ENCODE measurements around the gene PHOX2A. TPM values are rescaled to one million over a fixed set of nuclear protein-coding genes. Genes with fewer than 3 reads are reported as not detected.
A peak's percentile ranks its signal among the peaks of the same experiment; 100 is the strongest.
"Not testable (repeated sequence)": the region's sequence is repeated elsewhere in the genome, so short reads cannot be mapped to it uniquely, and the experiment has no call there.

Gene PHOX2A
- not detected for total RNA-seq
- not detected for total RNA-seq (2013)

DNA sequence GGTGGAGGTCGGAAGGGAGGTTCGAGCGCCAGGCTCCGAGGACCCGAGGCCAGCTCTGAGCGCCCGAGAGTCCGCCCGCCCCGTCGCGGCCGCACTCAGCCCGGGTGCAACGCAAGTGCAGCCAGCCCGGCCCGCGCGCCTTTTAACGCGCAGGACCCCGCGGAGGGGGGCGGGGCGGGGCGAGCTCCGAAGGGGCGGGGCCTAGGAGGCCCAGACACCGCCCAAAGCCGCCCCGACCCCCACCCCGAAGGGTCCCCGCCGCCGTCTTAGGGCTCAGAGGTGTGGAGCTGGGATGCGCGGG, at the start of gene PHOX2A:
Gene PHOX2A, minus strand, starts transcription at position 117 of the 301 bp plus-strand sequence. CDS start 172 bp downstream, outside the sequence.
- TF ChIP-seq, protein P1, sequence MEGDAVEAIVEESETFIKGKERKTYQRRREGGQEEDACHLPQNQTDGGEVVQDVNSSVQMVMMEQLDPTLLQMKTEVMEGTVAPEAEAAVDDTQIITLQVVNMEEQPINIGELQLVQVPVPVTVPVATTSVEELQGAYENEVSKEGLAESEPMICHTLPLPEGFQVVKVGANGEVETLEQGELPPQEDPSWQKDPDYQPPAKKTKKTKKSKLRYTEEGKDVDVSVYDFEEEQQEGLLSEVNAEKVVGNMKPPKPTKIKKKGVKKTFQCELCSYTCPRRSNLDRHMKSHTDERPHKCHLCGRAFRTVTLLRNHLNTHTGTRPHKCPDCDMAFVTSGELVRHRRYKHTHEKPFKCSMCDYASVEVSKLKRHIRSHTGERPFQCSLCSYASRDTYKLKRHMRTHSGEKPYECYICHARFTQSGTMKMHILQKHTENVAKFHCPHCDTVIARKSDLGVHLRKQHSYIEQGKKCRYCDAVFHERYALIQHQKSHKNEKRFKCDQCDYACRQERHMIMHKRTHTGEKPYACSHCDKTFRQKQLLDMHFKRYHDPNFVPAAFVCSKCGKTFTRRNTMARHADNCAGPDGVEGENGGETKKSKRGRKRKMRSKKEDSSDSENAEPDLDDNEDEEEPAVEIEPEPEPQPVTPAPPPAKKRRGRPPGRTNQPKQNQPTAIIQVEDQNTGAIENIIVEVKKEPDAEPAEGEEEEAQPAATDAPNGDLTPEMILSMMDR (IDR thresholded peaks at IDR 0.05), result no peak
- H3K27me3 ChIP-seq (ENCODE audit: control insufficient read depth, insufficient read depth, low read length), result peaks cover 55% of the 10 kb centered on the region
- 6% methylated on average over 37 of the region's 37 CpGs for WGBS (ENCODE audit: insufficient coverage)
- Mint-ChIP-seq H3K36me3 (no peaks in the 10 kb centered on the region), H3K4me1 (peaks cover 10 to 39% of the 10 kb centered on the region in 2 donors), H3K4me3 (peak within 1 kb of the TSS; percentile 6), H3K9me3 (no peaks in the 10 kb centered on the region), H3K27ac (no peak within 1 kb of the TSS), H3K27me3 (ENCODE audit: low read depth in 2 of 2) (peaks cover 34 to 45% of the 10 kb centered on the region in 2 donors)
- intact Hi-C loops (cut with micrococcal nuclease), result no loop called here
- DNase-seq (no peak), ATAC-seq (no peak)
- no peaks in the 10 kb centered on the region for H3K36me3 ChIP-seq (ENCODE audit: control insufficient read depth, insufficient read depth, low read length)
- no peaks in the 10 kb centered on the region for H3K9me3 ChIP-seq (ENCODE audit: control insufficient read depth, insufficient read depth, low read length)
- H3K4me1 ChIP-seq (ENCODE audit: control insufficient read depth, insufficient read depth, low read length), result peaks cover 27% of the 10 kb centered on the region
- no peak within 1 kb of the TSS for H3K4me3 ChIP-seq (ENCODE audit: low read length)
- H3K27ac ChIP-seq (ENCODE audit: low read length), result no peak within 1 kb of the TSS

GRCh38 chr11:72293391-72293790, 49.4 kb upstream of the PHOX2A start:
- no peaks in the 10 kb centered on the region for H3K9me3 ChIP-seq (ENCODE audit: control insufficient read depth, insufficient read depth, low read length)
- Mint-ChIP-seq H3K4me1 (no peaks in the 10 kb centered on the region), H3K27me3 (ENCODE audit: low read depth in 2 of 2) (no peaks in the 10 kb centered on the region), H3K4me3 (no peak overlapping the region), H3K27ac (no peak overlapping the region), H3K36me3 (no peaks in the 10 kb centered on the region), H3K9me3 (no peaks in the 10 kb centered on the region)
- TF ChIP-seq, protein P1 (IDR thresholded peaks at IDR 0.05), result no peak
- DNase-seq (no peak), ATAC-seq (no peak)
- H3K4me3 ChIP-seq (ENCODE audit: low read length), result no peak overlapping the region
- no peaks in the 10 kb centered on the region for H3K4me1 ChIP-seq (ENCODE audit: control insufficient read depth, insufficient read depth, low read length)
- H3K36me3 ChIP-seq (ENCODE audit: control insufficient read depth, insufficient read depth, low read length), result peaks cover 7% of the 10 kb centered on the region
- WGBS (ENCODE audit: insufficient coverage), result 93% methylated on average over 14 of the region's 14 CpGs
- intact Hi-C loops (cut with micrococcal nuclease), result loop anchor here (5.0 kb wide), 1 partner anchor 139 kb away; the partner anchor contains the start of gene CLPB
- H3K27ac ChIP-seq (ENCODE audit: low read length), result no peak overlapping the region
- H3K27me3 ChIP-seq (ENCODE audit: control insufficient read depth, insufficient read depth, low read length), result no peaks in the 10 kb centered on the region

DNA sequence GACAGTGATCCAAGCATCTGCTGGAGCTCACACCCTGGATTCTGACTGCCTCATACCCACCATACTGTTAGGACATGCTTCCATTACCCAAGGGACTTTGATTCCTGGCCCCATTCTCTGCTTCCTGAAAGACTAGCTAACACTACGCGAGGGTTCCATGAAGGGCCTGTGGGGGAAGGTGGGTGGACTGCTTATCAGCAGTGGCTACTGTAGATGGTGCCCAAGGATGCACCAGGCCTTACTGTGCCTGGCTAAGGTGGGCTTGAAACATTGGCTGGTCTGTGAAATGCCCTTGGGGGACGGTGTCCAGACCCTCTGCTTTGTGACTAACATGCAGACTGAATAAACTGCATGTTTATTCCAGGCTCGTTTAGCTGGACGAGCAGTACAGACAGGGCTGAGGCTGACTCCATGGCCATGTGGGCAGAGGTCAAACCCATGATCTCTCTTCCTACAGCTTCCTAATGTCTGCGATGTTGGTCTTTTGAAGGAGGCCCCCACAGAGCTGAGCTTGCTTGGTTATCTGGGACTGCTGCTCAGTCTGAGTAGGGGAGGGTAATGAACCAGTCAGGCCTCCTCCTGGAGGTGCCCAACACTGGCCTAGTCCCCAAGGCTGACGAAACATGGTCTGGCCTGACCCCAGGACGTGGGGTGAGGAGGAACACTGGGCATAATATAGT, 48.3 kb upstream of the PHOX2A start:
- Histone ChIP-seq H3K9me3 (ENCODE audit: control insufficient read depth, insufficient read depth, low read length) (no peaks in the 10 kb centered on the region), H3K27me3 (ENCODE audit: control insufficient read depth, insufficient read depth, low read length) (no peaks in the 10 kb centered on the region), H3K4me1 (ENCODE audit: control insufficient read depth, insufficient read depth, low read length) (no peaks in the 10 kb centered on the region), H3K36me3 (ENCODE audit: control insufficient read depth, insufficient read depth, low read length) (peaks cover 7% of the 10 kb centered on the region), H3K27ac (ENCODE audit: low read length) (no peak overlapping the region), H3K4me3 (ENCODE audit: low read length) (no peak overlapping the region)
- no peaks in the 10 kb centered on the region for H3K27me3 Mint-ChIP-seq (ENCODE audit: low read depth in 2 of 2)
- DNase-seq (no peak), ATAC-seq (no peak)
- no peaks in the 10 kb centered on the region for H3K4me1 Mint-ChIP-seq
- WGBS (ENCODE audit: insufficient coverage), result 96% methylated on average over 8 of the region's 8 CpGs
- H3K36me3 Mint-ChIP-seq, result no peaks in the 10 kb centered on the region
- TF ChIP-seq, protein P1 (IDR thresholded peaks at IDR 0.05), result no peak
- H3K9me3 Mint-ChIP-seq, result no peaks in the 10 kb centered on the region
- intact Hi-C loops (cut with micrococcal nuclease), result loop anchor here (5.0 kb wide), 1 partner anchor 140 kb away; the partner anchor contains the start of gene CLPB
- H3K27ac Mint-ChIP-seq, result no peak overlapping the region
- H3K4me3 Mint-ChIP-seq, result no peak overlapping the region

DNA sequence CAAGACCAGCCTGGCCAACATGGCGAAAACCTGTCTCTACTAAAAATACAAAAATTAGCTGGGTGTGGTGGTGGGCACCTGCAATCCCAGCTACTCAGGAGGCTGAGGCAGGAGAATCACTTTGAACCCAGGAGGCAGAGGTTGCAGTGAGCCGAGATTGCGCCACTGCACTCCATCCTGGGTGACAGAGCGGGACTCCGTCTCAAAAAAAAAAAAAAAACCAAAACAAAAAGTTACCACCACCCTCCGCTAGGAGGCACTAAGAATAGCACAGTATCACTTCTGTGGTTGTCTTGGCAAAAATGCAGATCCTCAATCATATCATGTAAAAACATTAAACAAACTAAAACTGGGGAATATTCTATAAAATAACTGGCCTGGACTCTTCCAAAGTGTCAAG, 46.8 kb upstream of the PHOX2A start:
- not testable (repeated sequence) for H3K27ac ChIP-seq (ENCODE audit: low read length); H3K27ac Mint-ChIP-seq; H3K4me3 Mint-ChIP-seq; H3K36me3 ChIP-seq (ENCODE audit: control insufficient read depth, insufficient read depth, low read length); H3K36me3 Mint-ChIP-seq; H3K27me3 ChIP-seq (ENCODE audit: control insufficient read depth, insufficient read depth, low read length); H3K4me3 ChIP-seq (ENCODE audit: low read length); H3K9me3 Mint-ChIP-seq; H3K4me1 ChIP-seq (ENCODE audit: control insufficient read depth, insufficient read depth, low read length); H3K27me3 Mint-ChIP-seq (ENCODE audit: low read depth in 2 of 2); H3K9me3 ChIP-seq (ENCODE audit: control insufficient read depth, insufficient read depth, low read length); H3K4me1 Mint-ChIP-seq
- peak in 2 of 3 donors; percentile 49 to 63 for ATAC-seq
- DNase-seq, result peak in 1 of 2 donors; percentile 51
- TF ChIP-seq, protein P1 (IDR thresholded peaks at IDR 0.05), result peak; percentile 57
- intact Hi-C loops (cut with micrococcal nuclease), result loop anchor here (5.0 kb wide), 1 partner anchor 142 kb away; the partner anchor contains the start of gene CLPB
- WGBS (ENCODE audit: insufficient coverage), result 55% methylated on average over 5 of the region's 6 CpGs

Measured in natural killer cell (primary cell).